ENCODE results near the gene ARHGEF11.

Gene ARHGEF11

DNA sequence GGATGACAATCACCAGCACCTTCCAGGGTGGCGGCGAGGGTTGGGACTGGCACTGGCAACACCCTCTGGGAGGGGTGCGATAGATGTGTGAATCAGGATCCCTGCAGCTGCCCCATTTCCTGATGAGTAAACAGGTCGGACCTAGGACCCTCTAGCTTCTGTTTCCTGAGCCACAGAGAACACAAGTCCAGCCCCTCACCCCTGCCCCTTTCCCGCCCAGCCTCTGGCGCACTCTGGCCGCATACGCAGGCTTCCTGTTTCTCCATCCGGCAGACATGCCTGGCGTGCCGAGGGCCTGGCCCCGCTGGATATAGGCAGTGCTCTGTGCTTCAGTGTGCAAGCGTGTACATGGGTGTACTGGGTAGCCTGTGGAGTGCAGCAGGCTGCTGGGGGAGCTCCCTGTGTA is 147.4 kb downstream of the ARHGEF11 start:
- in situ Hi-C loops (cut with HindIII; ENCODE audit: low sequenced_read_pairs) = no loop called here

DNA sequence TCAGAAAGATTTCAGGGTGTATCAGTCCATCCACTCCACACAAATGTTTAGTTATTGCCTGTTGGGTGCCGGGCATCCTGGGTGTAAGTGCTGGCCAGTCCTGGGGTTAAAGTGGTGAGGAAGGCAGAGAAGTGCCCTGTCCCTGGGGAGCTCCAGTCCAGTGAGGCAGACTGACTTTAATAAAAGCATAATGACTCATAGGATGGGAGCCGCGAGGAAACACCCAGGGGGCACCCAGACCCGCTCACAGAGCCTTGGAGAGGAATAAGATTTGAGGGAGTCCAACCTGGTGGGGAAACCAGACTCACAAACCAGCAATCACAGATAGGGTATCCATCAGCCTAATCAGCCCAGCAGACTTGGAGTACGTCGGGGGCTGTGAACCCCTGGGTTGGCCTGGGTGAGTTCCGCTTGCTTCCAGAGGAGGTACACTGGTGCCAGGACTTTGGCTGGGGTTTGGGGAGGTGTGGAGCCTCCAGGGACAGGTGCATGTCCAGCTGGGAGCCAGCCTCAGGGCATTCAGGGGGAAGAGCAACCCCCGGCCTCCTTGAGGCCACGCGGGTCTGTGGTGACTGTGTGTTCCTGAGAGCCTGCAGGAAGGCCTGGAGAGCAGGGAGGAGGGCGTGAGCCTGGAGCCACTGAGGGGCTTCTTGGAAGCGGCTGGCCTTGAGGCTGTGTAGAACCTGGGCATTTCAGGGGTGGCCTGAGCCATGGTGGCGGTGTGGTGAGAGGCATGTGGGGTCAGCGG is 148.3 kb downstream of the ARHGEF11 start:
- in situ Hi-C loops (cut with HindIII; ENCODE audit: low sequenced_read_pairs) = no loop called here

DNA sequence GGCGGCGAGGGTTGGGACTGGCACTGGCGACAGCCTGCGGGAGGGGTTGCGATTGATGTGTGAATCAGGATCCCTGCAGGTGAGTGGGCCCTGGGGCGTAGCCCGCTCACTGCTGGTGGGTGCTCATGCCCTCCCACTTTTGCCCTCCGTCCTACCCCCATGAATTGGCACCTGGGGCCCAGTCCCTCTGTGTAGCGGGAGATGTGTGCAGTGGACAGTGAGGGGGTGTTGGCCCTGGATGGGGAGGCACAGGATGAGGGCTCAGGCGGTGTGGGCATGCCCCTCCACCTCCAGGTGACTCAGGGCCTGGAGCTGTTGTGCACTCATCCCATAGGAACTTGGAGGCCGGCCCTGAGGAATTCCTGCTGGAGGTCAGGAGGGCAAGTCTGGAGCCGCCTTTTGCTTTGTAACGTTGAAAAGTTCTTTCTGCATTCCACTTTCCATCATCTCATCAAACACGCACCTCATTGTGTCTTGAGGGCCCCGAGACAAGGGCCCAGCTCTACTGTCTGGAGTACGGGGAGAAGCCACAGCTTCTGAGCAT is 149.0 kb downstream of the ARHGEF11 start:
- in situ Hi-C loops (cut with HindIII; ENCODE audit: low sequenced_read_pairs) = no loop called here

DNA sequence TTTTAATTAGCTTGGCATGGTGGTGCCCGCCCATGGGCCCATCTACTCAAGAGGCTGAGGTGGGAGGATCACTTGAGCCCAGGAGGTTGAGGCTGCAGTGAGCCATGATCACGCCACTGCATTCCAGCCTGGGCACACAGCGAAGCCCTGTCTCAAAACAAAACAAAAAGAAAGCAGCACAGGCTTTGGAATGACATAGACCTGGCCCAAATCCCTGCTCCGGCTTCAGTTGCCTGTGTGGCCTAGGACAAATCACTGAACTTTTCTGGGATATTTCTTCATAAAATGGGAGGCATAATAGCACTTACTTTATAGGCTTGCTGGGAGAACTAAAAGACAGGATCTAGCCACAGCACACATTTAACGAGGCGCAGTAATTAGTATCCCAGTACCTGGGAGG is 149.6 kb downstream of the ARHGEF11 start:
- in situ Hi-C loops (cut with HindIII; ENCODE audit: low sequenced_read_pairs) = no loop called here

DNA sequence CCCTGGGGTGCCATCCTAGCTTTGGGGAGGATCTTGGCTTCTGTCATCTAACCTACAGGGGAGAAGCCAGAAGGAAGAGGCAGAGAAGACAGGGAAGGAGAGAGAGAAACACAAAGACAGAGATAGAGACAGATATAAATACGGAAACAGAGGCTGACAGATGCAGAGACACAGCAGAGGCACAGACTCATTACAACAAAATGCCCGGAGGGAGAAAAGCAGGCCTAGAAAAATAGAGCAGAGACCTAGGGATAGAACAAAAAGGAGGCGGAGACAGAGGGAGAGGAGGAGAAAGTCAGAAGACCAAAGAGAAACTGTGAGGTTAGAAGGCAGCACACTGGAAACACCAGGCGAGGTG is 150.1 kb downstream of the ARHGEF11 start:
- in situ Hi-C loops (cut with HindIII; ENCODE audit: low sequenced_read_pairs) = no loop called here

DNA sequence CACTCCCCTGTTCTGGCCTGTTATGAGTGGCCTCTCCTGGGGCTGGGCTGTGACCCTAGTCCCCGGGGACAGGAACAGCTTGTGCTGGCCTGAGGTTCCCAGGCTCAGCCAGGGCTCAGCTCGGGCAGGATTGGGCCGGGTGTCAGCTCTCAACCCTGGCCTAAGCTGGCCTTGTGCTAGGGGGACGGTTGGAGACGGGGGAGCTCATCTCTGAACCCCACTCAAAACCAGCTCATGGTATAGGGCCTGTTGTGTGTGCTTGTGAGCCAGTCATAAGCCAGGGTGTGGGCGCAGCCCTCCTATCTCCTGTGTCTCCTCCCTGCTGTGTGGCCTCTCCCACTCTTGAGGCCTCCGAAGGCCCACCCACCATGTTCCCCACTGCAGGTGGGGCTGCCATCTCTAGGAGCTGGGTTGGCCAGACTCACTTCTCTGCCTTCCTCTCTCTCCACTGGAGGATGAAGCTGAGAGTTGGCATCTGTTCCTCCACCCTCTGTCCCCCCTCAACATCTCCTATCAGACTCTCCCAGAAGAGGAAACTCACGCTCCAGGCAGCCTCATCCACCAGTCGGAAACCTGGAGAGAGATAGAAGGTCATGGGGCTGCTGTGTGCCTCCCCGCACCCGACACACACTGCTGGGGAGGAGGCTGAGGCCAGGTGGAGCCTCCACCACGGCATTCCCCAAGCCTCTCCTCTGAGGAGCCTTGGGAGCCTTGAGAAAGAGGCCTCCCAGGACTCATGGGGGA is 150.7 kb downstream of the ARHGEF11 start:
- in situ Hi-C loops (cut with HindIII; ENCODE audit: low sequenced_read_pairs) = no loop called here

DNA sequence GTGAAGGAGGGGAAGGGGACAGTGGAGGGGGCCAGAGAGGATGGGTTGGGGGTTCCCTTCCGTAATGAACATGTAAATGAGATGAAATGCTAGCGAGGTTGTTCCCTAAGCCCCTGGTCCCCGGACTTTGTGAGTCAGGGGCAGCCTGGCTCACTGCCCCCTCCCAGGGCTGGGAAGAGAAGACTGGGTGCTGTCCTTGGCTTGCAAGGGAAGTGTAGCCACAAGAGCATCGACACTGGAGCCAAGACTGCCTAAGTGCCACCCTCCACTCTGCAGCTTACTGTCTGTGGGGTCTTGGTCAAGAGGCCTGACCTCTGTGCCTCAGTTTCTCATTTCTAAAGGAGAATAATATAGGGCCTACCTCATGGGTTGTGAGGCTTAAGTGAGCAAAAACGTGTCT is 151.5 kb downstream of the ARHGEF11 start:
- in situ Hi-C loops (cut with HindIII; ENCODE audit: low sequenced_read_pairs) = no loop called here

DNA sequence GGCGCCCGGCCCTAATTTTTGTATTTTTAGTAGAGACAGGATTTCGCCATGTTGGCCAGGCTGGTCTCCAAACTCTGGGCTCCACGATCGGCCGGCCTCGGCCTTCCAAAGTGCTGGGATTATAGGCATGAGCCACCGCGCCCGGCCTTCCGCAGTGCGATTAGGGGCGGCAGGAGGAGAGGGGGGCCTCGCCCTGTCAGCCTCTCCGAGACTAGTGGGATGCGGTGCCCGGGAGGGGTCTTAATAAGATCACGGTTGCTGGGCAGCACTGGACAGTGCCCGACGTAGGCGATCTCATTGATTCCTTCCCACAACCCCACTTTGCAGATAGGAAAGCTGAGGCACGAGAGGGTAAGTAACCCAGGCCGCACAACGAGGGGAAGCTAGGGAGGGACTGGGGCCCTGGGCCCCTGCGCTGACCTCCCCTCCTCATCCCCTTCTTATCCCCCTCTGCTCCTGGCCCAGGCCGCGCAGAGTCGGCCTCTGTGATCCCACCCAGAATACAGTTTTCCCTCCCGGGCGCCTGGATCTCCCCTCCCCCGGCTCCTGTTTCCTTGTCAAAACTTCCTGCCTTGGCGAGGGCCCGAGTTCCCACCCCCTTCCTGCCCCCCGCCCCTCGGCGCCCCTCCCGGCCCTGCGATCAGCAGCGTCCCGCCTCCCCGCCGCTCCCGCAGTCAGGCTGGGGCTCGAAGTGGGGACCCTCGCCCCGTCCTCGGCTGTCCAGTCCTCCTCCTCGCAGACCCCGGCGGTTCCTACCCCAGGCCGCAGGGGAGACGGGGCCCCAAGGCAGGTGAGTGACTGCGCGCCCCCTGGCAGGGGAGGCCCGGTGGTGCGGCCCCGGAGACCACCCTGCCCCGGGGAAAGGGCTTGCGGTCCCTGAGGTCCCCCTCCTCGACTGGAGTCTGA is 152.2 kb downstream of the ARHGEF11 start, which contains the start of gene PEAR1:
Gene PEAR1 (plus strand): TSS at position 671 of the 906 bp plus-strand sequence. CDS start 10,209 bp downstream, outside the sequence.
- in situ Hi-C loops (cut with HindIII; ENCODE audit: low sequenced_read_pairs) = no loop called here

DNA sequence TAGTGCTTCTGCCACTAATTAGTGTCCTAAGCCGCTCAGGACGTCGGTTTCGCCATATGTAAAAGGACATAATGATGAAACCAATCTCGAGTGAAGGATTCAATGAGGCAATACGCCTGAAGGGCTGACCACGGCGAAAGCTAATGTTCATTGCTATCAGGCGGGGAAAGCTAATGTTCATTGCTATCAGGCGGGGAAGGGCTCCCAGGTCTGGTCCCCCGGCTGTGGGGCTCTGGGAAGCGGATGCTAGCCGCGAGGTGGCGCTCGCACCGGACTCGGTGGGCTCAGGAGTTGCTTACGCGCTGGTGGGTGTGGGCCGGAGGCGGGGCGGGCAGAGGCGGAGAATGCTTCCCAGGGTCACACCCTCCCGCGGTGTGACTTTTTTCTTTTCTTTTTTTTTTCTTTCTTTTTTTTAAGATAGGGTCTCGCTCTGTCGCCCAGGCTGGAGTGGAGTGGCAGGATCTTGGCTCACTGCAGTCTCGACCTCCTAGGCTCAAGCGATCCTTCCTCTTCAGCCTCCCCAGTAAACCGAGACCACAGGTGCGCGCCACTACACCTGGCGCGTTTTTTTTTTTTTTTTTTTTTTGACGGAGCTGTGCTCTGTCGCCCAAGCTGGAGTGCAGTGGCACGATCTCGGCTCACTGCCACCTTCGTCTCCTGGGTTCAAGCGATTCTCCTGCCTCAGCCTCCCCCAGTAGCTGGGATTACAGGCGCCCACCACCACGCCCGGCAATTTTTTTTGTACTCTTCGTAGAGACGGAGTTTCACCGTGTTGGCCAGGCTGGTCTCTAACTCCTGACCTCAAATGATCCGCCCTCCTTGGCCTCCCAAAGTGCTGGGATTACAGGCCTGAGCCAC is 153.1 kb downstream of the ARHGEF11 start:
- in situ Hi-C loops (cut with HindIII; ENCODE audit: low sequenced_read_pairs) = no loop called here

DNA sequence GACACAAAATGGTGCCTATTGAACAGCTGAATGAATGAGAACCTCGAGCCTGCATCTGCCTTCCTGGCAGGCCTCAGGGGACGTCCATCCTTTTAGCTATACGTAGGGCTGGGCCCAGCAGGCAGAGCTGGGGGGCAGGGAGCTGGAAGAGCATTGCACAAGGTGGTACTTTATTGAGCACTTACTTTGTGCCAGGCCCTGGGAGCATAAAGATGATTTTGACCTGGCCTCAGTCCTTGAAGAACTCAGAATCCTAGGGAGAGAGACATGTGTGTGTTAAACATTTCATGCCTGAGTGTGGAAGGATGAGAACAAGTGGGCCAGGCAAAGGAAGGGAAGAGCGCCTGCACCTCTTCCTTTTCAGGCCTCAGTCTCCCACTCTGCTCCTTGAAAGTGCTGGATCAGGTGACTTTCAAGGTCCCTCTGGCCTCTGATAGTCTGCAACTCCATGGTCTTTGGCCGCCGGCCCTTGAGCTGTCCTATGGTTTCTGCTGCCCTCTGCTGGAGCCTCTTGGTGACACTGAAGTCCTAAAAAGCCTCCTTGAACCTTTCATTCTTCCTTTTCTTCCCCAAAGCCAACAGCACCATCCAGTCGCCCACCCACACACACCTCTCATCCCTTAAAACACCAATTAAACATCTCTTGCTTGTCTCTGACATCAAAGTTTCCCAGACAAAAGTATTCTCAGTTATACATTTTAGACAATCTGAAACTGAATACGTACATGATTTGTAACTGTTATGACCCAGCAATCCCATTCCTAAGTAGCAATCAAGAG is 155.6 kb downstream of the ARHGEF11 start:
- in situ Hi-C loops (cut with HindIII; ENCODE audit: low sequenced_read_pairs) = no loop called here

DNA sequence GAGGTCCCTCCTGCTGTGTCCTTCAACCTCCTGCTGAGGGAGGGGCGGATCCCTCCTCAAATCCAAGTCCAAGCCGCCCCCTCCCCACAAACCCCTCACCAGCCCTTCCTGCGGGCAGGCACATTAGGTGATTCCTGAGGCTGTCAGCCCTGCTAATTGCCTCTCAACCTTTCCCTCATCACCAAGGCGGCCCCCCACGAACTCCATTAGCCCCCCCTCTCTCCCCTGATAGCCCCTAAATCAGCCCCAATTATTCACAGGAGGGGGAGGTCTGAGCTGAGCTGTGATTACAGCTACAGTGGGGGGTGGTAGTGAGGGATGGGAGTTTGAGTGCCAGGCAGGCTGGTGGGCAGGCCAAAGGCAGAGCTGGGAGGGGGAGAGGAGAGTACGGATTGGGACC is 157.8 kb downstream of the ARHGEF11 start:
- in situ Hi-C loops (cut with HindIII; ENCODE audit: low sequenced_read_pairs) = no loop called here

DNA sequence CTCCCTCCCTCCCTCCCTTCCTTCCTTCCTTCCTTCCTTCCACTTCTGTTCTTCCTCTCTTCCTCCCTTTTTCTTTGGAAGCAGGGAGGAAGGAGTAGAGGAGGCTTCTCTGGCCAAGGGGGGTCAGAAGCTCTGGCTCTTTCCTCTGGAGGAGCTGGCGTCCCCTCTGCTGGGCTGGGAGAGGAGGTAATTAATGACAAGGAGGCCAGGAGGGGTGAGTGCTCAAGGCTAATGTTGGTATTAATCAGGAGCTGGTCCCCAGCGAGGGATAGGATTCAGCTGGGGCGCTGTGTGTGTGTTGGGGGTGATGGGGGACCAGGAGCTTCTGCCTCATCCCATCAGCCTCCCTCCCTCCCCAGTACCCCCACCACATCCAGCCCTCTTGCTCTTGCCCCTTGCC is 158.2 kb downstream of the ARHGEF11 start:
- in situ Hi-C loops (cut with HindIII; ENCODE audit: low sequenced_read_pairs) = no loop called here

DNA sequence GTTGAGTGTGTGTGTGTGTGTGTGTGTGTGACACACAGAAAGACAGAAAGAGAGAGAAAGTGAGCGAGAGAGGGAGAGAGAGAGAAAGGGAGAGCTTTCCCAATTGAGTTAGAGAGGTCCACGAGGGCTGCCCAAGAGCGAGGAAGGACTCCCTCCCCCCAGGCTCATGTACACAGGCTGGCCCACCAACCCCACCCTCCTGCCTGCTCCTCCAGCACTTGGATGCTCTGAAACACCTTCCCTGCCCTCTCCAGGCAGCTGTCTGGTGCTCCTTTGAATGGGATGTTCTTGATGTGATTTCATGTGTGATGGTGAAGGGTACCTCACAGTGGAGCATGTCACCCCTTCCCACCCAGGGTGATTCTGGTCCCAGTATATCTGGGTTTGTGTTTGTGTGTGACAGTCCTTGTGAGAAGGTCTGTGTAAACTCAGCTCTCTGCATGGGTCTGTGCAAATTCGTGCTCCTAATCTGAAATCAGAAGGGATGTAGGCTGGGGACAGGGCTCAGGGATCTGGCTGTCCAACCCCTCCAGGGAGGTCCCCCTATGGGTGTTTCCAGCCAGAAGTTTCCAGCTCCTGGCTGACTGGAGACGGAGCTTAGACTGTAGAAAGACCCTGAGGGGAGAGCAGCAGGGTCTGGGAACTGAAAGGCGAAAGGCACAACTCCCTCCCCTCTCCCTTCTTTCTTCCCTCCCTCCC is 158.8 kb downstream of the ARHGEF11 start:
- in situ Hi-C loops (cut with HindIII; ENCODE audit: low sequenced_read_pairs) = no loop called here

DNA sequence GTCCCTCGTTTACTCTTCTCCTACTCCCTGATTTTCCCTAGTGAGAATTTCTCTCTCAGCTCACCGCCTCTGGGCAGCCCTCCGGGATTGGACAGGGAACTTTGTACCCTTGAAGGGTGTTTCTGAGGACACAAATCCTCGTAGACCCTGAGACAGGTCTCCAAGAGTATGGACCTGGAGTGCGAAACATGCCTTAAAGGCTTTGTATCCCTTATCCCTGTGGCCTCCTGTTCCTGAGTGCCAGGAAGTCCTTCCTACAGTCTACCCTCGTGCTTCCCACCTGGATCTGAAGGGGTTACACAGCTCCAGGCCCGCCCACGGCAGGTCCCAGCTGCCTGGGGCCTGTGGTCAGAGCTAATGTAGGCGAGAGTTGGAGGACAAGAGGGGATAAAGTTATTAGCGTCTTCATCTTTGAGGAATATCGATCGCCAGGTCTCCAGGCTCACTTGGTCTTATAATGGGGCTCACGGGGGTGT is 159.6 kb downstream of the ARHGEF11 start:
- in situ Hi-C loops (cut with HindIII; ENCODE audit: low sequenced_read_pairs) = no loop called here

DNA sequence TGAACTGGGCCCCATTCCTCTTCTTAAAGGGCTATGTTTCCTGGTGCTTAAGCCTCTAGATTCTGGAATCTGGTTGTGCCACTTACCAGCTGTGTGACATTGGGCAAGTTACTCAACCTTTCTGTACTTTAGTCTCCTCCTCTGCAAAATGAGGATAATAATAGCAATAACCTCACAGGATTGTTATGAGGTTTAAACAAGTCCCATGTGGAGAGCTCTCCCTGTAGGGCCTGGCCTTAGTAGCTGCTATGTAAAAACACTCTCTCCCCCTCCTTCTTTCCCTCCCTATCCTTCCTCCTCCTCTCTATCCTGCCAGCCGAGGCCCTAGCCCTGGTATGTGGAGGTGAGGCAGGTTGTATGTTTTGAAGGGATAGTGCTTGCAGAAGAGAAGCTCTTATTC is 160.2 kb downstream of the ARHGEF11 start:
- in situ Hi-C loops (cut with HindIII; ENCODE audit: low sequenced_read_pairs) = no loop called here

All from DLD1 (cell line).